GM18870 (cell line): Measurements from ENCODE around the gene ESPN.
"Not testable (repeated sequence)": the region's sequence is repeated elsewhere in the genome, so short reads cannot be mapped to it uniquely, and the experiment has no call there.

Experiments used
- ATAC-seq: cut with Tn5 transposase; IDR thresholded peaks from one replicate; pipeline ENCODE4 v1.9.1; 2021; ENCODE audit warnings: moderate library complexity; ENCODE audit not compliant: unreplicated experiment

Gene ESPN, protein sequence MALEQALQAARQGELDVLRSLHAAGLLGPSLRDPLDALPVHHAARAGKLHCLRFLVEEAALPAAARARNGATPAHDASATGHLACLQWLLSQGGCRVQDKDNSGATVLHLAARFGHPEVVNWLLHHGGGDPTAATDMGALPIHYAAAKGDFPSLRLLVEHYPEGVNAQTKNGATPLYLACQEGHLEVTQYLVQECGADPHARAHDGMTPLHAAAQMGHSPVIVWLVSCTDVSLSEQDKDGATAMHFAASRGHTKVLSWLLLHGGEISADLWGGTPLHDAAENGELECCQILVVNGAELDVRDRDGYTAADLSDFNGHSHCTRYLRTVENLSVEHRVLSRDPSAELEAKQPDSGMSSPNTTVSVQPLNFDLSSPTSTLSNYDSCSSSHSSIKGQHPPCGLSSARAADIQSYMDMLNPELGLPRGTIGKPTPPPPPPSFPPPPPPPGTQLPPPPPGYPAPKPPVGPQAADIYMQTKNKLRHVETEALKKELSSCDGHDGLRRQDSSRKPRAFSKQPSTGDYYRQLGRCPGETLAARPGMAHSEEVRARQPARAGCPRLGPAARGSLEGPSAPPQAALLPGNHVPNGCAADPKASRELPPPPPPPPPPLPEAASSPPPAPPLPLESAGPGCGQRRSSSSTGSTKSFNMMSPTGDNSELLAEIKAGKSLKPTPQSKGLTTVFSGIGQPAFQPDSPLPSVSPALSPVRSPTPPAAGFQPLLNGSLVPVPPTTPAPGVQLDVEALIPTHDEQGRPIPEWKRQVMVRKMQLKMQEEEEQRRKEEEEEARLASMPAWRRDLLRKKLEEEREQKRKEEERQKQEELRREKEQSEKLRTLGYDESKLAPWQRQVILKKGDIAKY

DNA sequence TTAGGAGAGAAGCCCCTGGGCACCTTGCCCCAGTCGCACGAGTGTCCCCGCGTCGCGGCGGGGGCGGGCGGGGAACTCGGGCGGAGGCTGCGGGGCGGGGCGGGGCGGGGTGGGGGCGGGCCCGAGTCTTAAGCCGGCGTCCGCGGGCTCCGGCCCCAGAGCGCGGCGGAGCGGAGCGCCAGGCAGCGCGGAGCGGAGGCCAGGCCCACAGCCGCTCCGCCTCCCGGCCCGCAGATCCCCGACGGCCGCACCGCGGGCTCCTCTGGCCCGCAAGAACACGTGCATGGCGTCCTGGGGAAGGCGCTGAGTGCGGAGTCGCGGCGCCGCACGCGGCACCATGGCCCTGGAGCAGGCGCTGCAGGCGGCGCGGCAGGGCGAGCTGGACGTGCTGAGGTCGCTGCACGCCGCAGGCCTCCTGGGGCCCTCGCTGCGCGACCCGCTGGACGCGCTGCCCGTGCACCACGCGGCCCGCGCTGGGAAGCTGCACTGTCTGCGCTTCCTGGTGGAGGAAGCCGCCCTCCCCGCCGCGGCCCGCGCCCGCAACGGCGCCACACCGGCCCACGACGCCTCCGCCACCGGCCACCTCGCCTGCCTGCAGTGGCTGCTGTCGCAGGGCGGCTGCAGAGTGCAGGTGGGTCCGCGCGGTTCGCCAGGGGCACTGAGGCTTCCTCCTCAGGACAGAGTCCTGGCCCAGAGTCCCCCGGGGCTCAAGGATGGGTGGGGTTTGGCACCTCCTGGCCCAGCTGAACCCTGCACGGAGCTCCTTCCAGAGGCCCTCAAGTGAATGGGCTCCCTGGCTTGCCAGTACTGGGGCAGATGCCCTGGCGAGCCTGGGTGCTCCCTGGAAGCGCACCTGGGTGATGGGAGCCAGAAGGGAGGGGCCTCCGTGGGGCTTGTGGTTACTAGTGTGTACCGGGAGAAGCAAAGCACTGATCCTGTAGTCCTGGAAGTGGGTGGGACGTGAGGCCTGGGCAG is at the start of gene ESPN:
Gene ESPN (plus strand): TSS at position 158 of the 975 bp plus-strand sequence. CDS start 180 bp downstream, at position 338.
- no peak for ATAC-seq

DNA sequence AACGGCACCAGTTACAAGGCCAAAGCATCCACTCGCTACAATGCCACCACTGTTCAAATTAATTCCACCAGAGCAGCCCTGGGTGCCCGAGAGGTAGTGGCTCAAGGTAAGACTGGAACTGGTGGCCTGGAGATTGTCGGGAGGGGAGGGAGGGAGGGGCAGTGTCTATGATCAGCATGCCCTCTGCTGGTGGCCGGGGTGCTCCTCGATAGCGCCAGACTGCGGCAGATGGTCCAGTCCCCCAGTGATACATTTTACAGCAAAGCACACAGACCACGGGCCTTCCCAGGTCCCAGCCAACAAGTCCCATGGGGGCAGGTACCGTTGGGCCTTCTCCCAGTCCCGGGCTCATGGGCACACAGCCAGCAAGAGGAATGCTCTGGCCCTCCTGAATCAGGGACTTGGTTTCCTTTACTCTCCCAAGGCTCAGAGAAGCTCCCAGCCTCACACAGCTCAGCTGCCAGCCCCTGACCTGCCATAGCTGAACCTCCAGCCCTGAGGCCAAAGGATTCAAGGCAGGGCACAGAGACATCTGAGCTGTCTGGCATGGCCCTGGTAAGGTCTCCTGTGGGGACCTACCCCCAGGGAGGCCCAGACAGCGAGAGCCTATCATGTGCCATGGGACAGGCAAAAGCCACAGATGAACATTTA is 46.4 kb upstream of the ESPN start:
- no peak for ATAC-seq

DNA sequence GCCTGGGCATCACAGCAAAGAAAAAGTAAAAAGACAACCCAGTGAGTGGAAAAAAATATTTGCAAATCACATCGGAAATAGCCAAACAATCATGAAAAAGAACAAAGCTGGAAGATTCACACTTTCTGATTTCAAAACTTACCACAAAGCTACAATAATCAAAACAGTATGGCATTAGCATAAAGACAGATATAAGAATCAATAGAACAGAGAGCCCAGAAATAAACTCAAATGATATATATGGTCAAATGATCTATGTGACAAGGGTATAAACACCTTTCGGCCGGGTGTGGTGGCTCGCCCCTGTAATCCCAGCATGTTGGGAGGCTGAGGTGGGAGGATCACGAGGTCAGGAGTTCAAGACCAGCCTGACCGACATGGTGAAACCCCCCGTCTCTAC is 44.5 kb upstream of the ESPN start:
- ATAC-seq: no peak

DNA sequence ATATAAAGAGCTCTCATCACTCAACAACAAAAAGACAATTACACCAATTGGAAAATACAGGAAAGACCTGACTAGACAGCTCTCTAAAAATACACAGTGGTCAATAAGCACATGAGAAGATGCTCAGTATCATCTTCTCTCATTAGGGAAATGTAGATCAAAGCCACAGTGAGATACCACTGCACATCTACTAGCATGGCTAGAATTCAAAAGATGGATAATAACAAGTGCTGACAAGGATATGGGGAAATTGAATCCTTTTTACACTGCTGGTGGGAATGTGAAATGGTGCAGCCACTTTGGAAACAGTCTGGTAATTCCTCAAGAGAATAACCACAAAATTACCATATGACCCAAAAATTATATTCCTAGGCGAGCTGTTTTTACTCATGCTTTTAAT is 40.4 kb upstream of the ESPN start:
- no peak for ATAC-seq

DNA sequence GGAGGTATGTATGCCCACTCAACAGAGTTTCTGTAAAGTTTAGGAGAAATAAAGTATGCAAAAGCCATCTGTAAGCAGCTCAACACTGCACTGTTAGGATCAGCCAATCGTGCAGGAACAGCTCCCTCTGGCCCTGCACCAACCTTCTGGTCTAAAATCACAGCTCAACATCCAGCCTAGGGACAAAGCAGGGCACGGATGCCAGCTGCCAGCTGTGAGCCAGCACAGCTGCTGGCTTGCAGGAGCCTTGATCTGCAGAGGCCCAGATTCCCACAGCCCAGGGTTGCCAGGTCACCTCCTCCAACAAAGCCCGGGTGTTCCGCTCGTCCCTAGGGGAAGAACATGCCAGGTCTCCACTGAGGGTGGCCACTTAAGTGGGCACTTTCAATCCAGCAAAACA is 39.6 kb upstream of the ESPN start:
- ATAC-seq: no peak

DNA sequence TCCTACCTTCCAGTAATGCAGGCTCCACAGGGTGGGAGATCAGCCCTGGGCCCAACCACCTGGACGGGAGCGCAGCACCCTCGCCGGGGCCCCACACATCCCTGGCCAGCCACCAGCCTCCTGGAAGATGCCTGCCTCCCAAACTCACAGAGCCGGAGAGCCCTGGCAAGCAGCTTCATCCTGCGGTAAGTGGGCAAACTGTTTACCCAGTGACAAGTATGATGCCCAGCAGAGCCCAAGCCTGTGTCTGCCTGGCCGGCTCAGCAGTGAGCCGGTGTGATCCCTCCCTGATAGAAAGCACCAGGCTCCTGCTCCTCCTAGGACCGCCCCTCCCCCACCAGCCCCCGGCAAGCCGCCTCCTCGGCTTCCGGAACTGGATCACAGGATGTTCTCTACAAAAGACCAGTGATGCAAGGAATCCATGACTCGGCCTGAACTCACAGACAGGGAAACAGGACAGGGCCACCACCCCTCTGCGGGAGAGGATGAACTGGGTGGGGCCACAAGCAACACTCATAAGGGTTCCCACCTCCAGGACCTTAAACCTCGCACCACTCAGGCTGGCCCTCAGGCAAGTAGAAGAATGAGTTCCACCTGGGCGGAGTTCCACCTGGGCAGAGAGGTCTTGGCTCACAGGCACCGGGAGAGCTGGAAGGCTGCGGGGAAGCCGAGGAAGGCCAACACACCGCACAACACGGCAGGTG is 38.9 kb upstream of the ESPN start:
- no peak for ATAC-seq

DNA sequence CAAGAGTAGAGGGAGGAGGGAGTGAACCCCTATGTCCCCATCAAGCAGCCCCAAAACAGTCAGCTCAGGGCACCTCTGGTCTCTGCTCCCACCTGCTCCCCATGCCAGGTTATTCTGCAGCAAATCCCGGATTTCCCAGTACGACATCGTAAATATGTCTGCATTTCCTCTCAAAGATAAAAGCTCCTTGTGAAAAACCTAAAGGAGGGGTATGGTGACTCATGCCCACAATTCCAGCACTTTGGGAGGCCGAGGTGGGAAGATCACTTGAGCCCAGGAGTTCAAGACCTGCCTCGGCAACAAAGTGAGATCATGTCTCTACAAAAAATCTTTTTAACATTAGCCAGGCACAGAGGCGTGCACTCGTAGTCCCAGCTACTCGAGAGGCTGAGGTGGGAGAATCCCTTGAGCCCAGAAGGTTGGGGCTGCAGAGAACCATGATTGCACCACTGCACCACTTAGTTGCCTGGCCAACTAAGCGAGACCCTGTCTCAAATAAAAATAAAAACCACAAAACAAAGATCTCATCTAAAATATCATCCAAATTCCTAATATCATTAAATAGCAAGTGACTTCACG is 38.1 kb upstream of the ESPN start:
- no peak for ATAC-seq

DNA sequence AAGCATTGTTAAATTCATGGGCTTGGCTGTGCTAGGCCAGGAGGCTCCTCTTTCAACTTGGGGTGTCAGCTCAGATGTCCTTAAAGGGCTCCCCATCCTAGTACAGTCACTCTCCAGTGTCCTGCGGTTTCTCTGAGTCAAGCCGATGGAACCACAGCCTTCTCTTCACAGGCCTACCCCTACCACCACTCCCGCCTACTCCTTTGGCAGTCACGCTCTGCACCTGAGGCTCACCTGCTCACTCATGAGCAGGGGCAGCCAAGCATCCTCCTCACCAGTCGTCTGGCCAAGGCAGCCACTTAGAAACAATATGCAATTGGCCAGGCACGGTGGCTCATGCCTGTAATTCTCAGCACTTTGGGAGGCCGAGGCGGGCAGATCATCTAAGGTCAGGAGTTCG is 34.6 kb upstream of the ESPN start:
- no peak for ATAC-seq

DNA sequence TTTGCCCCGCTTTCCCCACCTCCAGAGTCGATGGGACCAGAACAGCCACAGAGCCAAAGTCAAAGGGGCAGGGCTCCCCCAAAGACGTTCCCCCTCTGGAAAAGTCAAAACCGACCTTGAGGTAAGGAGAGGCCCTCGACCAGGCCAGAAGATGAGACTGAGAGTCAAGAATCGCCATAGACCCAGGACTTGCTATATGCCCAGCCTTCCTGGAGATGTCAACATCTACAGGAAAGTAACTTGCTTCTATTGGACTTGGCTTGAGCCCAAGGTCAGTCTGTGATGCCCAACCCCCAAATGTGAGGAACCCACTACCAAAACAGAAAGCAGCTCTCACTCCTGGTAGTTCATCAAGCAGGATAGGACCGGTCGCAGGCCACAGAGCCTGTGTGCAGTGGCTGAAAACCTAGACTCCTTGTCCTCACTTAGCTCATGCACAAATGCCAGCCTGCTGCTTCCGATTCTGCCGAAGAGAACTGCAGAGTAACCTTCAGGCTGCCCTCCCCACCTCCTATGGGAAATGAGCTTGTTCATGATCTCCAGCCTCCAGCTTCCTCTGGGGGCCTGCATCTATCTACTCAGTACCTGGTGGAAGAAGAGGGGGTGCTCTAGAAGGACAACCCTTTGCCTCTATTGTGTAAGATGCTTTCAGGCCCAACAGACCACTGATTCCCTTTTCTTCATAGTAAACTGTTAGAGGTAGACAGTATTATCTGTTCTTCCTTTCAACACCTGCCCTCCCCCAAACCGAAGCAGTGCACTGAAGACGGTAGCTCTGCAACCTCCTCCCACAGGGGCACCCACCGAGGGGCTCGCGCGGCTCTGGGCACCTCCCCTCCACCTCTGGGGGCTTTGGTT is 32.4 kb upstream of the ESPN start:
- ATAC-seq: no peak

DNA sequence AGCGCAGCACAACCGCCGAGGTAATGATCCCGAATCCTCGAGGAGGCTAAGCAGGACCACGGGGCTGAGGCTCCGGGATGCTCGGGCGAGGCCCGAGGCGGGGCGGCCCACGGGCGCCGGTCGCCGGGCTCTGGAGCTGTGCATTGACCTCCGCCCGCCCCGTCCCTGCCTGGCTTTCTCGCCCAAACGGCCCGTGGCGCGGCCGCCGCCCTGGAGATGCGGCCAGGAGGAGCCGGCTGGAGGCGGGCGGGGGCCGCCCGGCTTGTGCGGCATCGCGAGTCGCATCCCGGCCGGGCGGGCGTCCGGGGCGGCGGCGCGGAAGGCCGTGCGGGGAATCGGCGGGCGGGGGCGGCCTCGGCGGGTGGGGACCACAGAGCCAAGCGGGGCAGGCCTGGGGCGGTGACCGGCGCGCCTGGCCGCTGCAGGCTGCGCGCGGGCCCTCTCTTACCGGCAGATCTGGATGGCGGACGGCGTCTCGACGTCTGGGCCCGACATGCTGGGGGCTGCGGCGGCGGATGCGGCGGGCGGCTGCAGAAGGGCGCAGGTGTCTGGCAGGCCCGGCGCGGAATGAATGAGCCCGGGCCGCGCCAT is 31.7 kb upstream of the ESPN start:
- ATAC-seq: peak; percentile 35

DNA sequence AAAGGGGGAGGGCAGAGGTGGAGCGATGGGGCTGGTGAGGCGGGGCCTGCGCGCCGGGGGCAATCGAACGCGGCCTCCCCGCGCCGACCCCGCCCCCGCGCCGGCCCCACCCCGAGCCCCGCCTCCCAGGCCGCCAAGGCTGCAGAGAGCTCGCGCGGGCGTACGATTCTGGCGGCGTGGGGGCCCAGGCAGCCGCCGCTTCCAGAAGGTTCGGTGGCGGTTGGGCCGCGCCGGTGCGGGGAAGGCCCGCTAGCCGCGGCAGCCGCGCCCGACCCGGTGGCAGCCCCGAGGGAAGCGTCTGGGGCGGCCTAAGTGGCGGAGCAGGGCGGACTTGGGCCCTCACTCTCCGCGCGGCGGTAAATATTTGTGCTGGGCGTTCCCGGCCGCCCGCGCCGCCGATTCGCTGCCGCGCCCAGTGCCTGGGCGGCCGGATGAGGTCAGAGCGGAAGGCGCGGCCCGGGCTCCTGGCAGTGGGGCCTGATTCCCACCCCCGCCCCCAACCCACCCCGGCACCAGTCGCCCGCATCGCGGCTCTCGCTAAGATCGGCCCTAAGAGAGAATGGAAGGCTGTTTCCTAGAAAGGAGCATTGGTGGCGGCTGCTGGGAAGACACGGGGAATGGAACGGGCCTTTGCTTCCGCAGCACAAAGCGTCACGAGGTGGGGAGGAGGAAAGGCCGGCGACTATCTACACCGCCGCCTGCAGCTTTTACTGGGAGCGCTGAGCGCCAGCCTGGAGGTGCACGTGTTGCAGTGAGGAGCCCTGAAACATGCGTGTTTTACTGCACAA is 31.0 kb upstream of the ESPN start, which contains the start of gene ACOT7:
Gene ACOT7 (minus strand): TSS at position 368 of the 788 bp plus-strand sequence. CDS start 368 bp downstream, outside the sequence.
- ATAC-seq: peak; percentile 65

DNA sequence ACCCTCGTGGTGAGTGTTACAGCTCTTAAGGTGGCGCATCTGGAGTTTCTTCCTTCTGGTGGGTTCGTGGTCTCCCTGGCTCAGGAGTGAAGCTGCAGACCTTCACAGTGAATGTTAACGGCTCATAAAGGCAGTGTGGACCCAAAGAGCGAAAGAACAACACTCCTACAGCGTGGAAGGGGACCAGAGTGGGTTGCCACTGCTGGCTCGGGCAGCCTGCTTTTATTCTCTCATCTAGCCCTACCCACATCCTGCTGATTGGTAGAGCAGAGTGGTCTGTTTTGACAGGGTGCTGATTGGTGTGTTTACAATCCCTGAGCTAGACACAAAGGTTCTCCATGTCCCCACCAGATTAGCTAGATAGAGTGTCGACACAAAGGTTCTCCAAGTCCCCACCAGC is 29.4 kb upstream of the ESPN start:
- ATAC-seq: not testable (repeated sequence)

DNA sequence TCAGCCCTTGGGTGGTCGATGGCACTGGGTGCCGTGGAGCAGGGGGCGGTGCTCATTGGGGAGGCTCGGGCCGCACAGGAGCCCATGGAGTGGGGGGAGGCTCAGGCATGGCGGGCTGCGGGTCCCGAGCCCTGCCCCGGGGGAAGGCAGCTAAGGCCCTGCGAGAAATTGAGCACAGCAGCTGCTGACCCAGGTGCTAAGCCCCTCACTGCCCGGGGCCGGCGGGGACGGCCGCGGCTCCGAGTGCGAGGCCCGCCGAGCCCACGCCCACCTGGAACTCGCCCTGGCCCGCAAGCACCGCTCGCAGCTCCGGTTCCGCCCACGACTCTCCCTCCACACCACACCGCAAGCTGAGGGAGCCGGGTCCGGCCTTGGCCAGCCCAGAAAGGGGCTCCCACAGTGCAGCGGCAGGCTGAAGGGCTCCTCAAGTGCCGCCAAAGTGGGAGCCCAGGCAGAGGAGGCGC is 28.8 kb upstream of the ESPN start:
- not testable (repeated sequence) for ATAC-seq

DNA sequence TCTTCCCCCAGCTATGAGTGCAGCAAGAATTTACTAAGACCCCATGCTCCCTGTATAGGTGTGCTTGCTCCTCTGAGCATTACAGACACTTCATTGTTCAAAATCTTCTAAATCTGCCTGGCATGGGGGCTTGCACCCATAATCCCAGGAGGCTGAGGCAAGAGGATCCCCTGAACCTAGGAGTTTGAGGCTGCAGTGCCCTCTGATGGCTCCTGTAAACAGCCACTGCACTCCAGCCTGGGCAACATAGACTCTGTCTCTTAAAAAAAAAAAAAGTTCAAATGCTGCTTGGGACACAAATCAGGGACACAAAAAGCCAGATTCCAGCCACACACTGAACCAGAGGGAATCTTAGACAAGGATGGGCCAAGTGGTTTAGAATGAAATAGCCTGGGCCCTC is 27.6 kb upstream of the ESPN start:
- ATAC-seq: no peak

DNA sequence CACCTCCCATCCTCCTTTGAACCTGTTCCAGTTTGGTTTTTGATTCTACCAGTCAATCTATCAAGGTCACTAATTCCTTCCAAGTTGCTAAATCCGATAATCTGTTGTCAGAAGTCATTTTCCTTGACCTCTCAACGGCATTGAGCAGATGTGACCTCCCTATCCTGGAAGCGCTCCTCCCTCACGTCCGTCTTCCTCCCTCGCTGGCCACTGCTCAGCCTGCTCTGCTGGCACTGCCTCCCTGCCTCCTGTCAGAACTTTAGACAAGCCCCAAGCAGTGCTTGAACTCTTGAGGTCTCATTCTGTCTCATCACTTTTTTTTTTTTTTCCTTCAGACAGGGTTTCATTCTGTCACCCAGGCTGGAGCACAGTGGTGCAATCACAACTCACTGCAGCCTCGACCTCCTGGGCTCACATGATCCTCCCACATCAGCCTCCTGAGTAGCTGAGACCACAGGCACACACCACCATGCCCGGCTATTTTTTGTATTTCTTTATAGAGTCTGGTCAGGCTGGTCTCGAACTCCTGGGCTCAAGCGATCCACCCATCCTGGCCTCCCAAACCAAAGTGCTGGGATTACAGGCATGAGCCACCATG is 26.6 kb upstream of the ESPN start:
- ATAC-seq: no peak

DNA sequence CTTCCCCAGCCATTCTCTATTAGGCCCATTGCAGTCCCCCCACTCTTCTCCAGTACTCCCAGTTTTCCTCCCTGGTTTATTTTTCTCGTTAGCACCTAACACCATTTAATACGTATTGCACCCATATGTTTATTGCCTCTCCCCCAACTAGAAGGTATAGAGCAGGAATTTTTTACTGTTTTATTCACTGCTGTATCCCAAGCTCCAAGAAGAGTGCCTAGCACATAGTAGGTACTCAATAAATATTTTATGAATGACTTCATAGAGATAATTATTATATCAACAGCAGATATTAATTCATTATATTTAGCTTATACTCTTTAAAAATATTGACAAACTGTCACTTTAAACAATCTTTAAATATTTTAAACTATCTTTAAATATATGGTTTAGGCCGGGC is 25.3 kb upstream of the ESPN start:
- no peak for ATAC-seq

DNA sequence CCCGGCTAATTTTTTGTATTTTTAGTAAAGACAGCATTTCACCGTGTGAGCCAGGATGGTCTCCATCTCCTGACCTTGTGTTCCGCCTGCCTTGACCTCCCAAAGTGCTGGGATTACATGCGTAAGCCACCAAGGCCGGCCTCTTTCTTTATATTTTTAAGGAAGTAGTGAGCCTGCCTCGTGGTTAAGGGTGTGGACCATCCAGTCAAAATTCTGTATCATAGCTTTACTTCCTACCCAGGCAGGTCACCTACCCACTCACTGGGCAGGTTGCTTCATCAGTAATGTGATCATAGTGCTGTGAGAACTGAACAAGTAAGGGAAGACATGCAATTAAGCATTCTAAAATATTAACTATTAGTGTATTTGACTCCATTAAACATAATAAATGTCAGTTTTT is 22.9 kb upstream of the ESPN start:
- ATAC-seq: no peak
